BE2C (cell line): Measurements from ENCODE around the gene EDIL3.

Experiments used
- DNase-seq: peaks from one replicate; pipeline ENCODE4 v3.0.0-alpha.2; 2020
- H3K27me3 ChIP-seq: fragments of 250-450 bp; sonication (Bioruptor Pico); 2 replicates; pipeline ENCODE4 v1.5.1; 2020; ENCODE audit warnings: mild to moderate bottlenecking
- H3K36me3 ChIP-seq: fragments of 250-450 bp; sonication (Bioruptor Pico); 2 replicates; pipeline ENCODE4 v1.5.1; 2020; ENCODE audit warnings: mild to moderate bottlenecking
- H3K4me1 ChIP-seq: fragments of 250-450 bp; sonication (Bioruptor Pico); 2 replicates; pipeline ENCODE4 v1.5.1; 2020
- H3K4me3 ChIP-seq: 2 replicates; pipeline ENCODE4 v1.5.1; 2011; ENCODE audit warnings: low read depth, low read length
- H3K9me3 ChIP-seq: fragments of 250-450 bp; sonication (Bioruptor Pico); 2 replicates; pipeline ENCODE4 v1.5.1; 2020
- TF ChIP-seq, protein P1 (sequence below): IDR thresholded peaks from 2 replicates; pipeline ENCODE4 v1.5.1; 2012; ENCODE audit warnings: mild to moderate bottlenecking, low read depth, low read length

EDIL3 gene

DNA sequence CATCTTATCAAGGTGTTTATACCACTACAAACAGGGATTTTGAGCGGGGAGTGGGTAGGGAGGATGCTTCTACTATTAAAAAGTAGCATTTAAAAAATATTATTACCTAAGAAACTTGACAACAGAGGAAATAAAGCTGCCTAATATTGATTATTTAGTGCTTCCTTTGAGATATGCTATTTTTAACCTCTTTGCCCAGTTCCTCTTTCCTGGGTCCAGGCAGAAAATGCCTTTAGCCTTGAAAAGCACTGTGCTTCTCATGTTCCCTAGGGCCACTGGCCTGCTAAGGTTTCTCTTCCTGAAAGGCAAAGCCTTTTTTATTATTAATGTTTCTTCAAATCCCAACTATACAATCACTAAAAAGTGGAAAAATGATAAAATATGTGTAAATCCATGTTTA lies 446.8 kb downstream of the EDIL3 start:
- no peaks in the 10 kb centered on the region for H3K9me3 ChIP-seq
- TF ChIP-seq, protein P1, sequence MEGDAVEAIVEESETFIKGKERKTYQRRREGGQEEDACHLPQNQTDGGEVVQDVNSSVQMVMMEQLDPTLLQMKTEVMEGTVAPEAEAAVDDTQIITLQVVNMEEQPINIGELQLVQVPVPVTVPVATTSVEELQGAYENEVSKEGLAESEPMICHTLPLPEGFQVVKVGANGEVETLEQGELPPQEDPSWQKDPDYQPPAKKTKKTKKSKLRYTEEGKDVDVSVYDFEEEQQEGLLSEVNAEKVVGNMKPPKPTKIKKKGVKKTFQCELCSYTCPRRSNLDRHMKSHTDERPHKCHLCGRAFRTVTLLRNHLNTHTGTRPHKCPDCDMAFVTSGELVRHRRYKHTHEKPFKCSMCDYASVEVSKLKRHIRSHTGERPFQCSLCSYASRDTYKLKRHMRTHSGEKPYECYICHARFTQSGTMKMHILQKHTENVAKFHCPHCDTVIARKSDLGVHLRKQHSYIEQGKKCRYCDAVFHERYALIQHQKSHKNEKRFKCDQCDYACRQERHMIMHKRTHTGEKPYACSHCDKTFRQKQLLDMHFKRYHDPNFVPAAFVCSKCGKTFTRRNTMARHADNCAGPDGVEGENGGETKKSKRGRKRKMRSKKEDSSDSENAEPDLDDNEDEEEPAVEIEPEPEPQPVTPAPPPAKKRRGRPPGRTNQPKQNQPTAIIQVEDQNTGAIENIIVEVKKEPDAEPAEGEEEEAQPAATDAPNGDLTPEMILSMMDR: no peak
- no peak for DNase-seq
- no peak overlapping the region for H3K4me3 ChIP-seq
- no peaks in the 10 kb centered on the region for H3K27me3 ChIP-seq
- H3K36me3 ChIP-seq: no peaks in the 10 kb centered on the region
- no peaks in the 10 kb centered on the region for H3K4me1 ChIP-seq

DNA sequence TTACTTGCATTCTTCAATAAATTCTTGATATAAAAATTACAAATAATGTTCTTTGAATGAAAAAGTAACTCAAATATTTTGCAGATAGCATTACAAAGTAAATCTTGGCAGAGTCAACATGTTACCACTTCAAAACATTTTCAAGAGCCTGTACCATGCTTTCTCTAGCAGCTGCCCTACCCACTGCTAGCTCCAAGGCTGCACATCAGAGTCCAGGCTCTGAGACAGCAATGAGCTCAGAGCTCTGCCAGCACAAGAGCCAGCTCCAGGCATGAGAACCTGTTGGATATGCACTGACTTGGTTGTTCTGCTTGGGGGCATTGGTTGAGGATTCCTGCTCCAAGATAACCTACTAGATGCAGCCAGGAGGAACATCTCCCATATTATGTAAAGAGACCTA lies 452.7 kb downstream of the EDIL3 start:
- Histone ChIP-seq H3K9me3 (no peaks in the 10 kb centered on the region), H3K4me1 (peaks cover 1% of the 10 kb centered on the region), H3K4me3 (no peak overlapping the region), H3K27me3 (no peaks in the 10 kb centered on the region), H3K36me3 (no peaks in the 10 kb centered on the region)
- TF ChIP-seq, protein P1: no peak
- DNase-seq: no peak

DNA sequence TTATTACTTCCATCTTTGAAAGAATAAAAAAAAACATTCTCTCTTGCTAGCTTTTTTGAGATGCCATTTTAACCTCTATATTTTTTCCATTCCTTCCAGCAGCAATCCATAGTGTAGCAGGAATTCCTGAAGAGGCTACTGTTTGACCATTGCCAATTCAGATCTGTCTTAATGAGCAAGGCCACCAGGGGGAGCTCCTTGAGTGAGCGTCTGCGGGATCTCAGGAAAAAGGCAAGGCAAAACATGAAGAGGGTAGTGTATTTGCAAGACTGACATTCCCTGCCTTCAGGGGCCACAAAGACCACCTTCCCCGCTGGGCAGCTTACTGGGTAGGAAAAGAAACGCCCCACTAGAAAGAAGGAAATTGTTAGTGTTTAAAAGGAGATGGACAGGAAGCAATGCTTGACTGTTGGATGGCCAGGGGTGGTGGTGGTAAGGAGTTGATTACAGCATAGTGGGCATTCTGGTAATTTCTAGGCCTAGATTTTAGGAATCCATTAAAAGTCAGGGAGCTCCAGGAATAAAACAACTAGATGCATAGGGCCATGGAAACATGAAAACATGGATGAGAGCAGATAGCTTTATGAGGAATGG lies 457.4 kb downstream of the EDIL3 start:
- Histone ChIP-seq H3K36me3 (no peaks in the 10 kb centered on the region), H3K4me1 (peaks cover 13% of the 10 kb centered on the region), H3K9me3 (no peaks in the 10 kb centered on the region), H3K4me3 (no peak overlapping the region), H3K27me3 (no peaks in the 10 kb centered on the region)
- peak; percentile 80 for DNase-seq
- TF ChIP-seq, protein P1: peak; percentile 98

DNA sequence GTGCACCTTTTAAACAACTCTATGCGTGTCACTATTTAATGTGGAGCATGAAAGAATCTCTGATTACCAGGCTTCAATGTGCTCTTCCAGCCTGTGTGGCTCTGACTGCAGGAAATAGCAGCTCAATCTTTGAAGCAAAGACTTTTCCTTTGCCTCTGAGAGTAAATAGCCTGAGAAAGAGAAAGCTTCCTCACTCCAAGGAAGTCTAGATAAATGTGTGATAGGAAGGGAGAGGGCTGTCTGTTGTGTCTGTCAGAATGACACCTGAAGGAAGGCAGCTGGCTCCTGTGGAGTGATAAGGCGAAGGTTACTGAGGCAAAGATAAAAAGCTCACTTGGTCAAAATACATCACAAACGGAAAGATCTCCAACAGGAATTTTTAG lies 458.7 kb downstream of the EDIL3 start:
- TF ChIP-seq, protein P1: no peak
- no peaks in the 10 kb centered on the region for H3K9me3 ChIP-seq
- no peak for DNase-seq
- no peak overlapping the region for H3K4me3 ChIP-seq
- H3K36me3 ChIP-seq: no peaks in the 10 kb centered on the region
- H3K27me3 ChIP-seq: no peaks in the 10 kb centered on the region
- peaks cover 13% of the 10 kb centered on the region for H3K4me1 ChIP-seq

DNA sequence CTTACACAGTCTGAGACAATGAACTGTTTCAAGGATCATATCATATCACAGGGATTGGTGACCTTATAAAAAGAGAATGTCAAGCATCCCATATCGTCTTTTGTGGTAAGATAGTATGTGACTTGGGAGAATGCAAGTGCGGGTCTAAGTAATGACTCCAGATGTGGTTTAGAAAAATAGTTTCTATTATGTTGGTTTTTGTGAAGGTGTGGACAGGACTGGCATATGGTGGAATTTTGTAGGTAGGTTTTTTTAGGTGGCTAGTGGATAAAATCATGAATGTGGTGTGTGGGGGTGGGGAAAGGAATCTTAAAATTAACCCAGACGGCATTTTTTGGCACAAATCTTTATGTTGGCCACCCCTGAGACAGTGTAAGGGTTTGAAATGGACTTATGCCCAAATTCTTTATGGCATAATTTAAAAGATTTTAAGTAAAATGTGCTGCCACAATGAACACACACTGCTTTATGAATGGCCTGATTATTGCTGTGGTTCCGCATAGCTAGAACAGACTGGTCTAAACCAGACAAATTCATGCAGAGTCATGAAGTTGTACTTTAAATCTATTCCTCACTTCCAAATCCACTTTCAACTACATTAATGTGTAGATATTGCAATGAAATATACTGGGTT lies 459.2 kb downstream of the EDIL3 start:
- H3K36me3 ChIP-seq: no peaks in the 10 kb centered on the region
- H3K9me3 ChIP-seq: no peaks in the 10 kb centered on the region
- H3K27me3 ChIP-seq: no peaks in the 10 kb centered on the region
- H3K4me1 ChIP-seq: peaks cover 16% of the 10 kb centered on the region
- H3K4me3 ChIP-seq: no peak overlapping the region
- TF ChIP-seq, protein P1: no peak
- DNase-seq: no peak

DNA sequence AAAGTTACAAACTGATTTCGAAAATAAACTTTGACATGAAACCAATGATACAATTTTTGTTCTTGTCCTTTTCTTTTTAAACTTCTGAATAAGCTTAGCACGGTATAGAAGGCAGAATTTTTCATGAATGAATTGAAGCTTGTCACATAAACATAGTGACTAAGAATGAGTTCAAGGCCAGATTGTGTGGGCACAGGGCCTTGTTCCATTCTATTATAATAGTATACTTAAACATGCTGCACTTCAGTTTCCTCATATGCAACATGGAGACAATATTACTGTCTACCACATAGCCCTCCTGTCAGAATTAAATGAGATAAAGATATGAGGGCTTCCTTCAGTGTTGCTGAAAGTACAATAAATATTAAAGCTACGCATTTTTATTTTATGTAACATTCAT lies 459.8 kb downstream of the EDIL3 start:
- Histone ChIP-seq H3K4me1 (peaks cover 22% of the 10 kb centered on the region), H3K9me3 (no peaks in the 10 kb centered on the region), H3K4me3 (no peak overlapping the region), H3K36me3 (no peaks in the 10 kb centered on the region), H3K27me3 (no peaks in the 10 kb centered on the region)
- TF ChIP-seq, protein P1: no peak
- DNase-seq: no peak
